Prostate gland (tissue), 2 donors: Measurements from ENCODE around the gene GLIPR2.

Source experiments
- CTCF ChIP-seq, 4 experiments: fragments of 200-600 bp in 2 of 4; fragments of 450-650 bp in 2 of 4; sonication (generic) in 2 of 4; IDR thresholded peaks; 1 replicate in 3 of 4; 2 replicates in 1 of 4; pipeline ENCODE4 v1.5.1; 2016 to 2019; ENCODE audit warnings: antibody characterized with exemption in 4 of 4, mild to moderate bottlenecking in 2 of 4, moderate library complexity in 2 of 4
- POLR2AphosphoS5 ChIP-seq: sonication (generic); formaldehyde crosslinking; IDR thresholded peaks from one replicate; pipeline ENCODE4 v1.6.1; 2017; ENCODE audit warnings: antibody characterized with exemption

GRCh38 chr9:36189976-36190375 lies 53.4 kb downstream of the GLIPR2 start:
- TF ChIP-seq POLR2AphosphoS5 = no peak
- no peak for TF ChIP-seq CTCF (IDR thresholded peaks at IDR 0.05)
